HG02884 (cell line): ENCODE data around the gene XAGE2.

Source experiments
- ATAC-seq: cut with Tn5 transposase; IDR thresholded peaks from one replicate; pipeline ENCODE4 v1.9.1; 2021; ENCODE audit warnings: mild to moderate bottlenecking, moderate library complexity; ENCODE audit not compliant: unreplicated experiment

The XAGE2 gene

DNA sequence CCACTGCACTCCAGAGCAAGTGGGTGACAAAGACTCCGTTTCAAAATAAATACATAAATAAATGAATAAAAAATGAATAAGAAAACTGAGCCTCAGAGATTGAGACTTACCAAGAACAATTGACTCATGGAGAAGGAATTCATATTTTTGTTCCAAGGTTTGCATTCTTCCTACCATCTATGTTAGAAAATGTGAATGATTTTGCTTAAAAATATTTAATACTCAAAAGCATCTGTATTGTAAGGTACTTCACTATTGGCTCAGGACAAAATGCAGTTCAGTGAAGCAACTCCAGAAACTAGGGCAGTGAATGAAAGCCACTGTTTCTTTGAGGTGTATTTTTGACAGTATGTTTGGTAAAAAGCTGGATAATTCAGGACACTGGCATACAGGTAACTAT, 54.1 kb downstream of the XAGE2 start:
- no peak for ATAC-seq

- no peak for ATAC-seq
Measured at GRCh38 chrX:52424656-52425055, 55.8 kb downstream of the XAGE2 start.
